Psoas muscle (tissue), 8 donors: ENCODE data around the gene RIN1. TPM values are rescaled to one million over a fixed set of nuclear protein-coding genes. Genes with fewer than 3 reads are reported as not detected.

Source experiments
- ATAC-seq, 4 donors: fragments of 200-7000 bp; cut with Tn5 transposase; one replicate each; pipeline ENCODE4 v1.9.1; 2020; ENCODE audit warnings: moderate library complexity in 3 of 4, mild to moderate bottlenecking in 2 of 4
- DNase-seq, 2 donors: peaks; one replicate each; pipeline ENCODE4 v3.0.0-alpha.2; 2020
- H3K27ac ChIP-seq: fragments of 200-600 bp; one replicate; pipeline ENCODE4 v1.8.0; 2022
- H3K27me3 ChIP-seq, 3 donors: fragments of 200-600 bp in 1 of 3; one replicate each; pipeline versions ENCODE4 v1.6.1 to v1.8.0; 2013 to 2022; ENCODE audit warnings: low read length in 2 of 3, mild to moderate bottlenecking in 2 of 3, moderate library complexity in 1 of 3; ENCODE audit not compliant: insufficient read depth in 3 of 3
- H3K36me3 ChIP-seq, 2 donors: fragments of 200-600 bp in 1 of 2; one replicate each; pipeline versions ENCODE4 v1.6.1 to v1.8.0; 2013 to 2022; ENCODE audit warnings: low read depth in 1 of 2, mild to moderate bottlenecking in 1 of 2, moderate library complexity in 1 of 2; ENCODE audit not compliant: insufficient read depth in 1 of 2
- H3K4me1 ChIP-seq: fragments of 200-600 bp; one replicate; pipeline ENCODE4 v1.8.0; 2022
- H3K4me3 ChIP-seq: fragments of 200-600 bp; one replicate; pipeline ENCODE4 v1.8.0; 2022; ENCODE audit warnings: mild to moderate bottlenecking
- H3K9me3 ChIP-seq: fragments of 200-600 bp; one replicate; pipeline ENCODE4 v1.8.0; 2022
- WGBS, 3 donors: extraction: QIAGEN DNeasy Blood & Tissue Kit; methylation state at CpG; one replicate each; pipeline versions ENCODE4 v1.1.6 to v1.1.7; 2013; 5-methylcytosine and 5-hydroxymethylcytosine counted together
- intact Hi-C, 2 donors: fragments of 100-400 bp; cut with DNase I; formaldehyde crosslinking; loops; one replicate each; pipeline versions ENCODE4 v1.11.0 to v1.14.2; 2022
- polyA plus RNA-seq, 3 donors: library from polyadenylated mRNA; stranded (reverse); fragments of 200-250 nt; gene quantifications; one replicate each; pipeline ENCODE4 v1.2.3, GENCODE V29; 2013
- total RNA-seq, 4 donors: library from RNA; stranded (reverse); fragmentation: NEBNext Ultra II Directional in 2 of 4; extraction: Animal tissue kit (Norgen Biotek cat#: 25700) in 2 of 4; gene quantifications; one replicate each; pipeline versions ENCODE4 v1.2.1 to v1.2.4, GENCODE V29; 2021 to 2023
- TF ChIP-seq, protein P1 (sequence below): fragments of 200-600 bp; IDR thresholded peaks from one replicate; pipeline ENCODE4 v1.8.0; 2022; ENCODE audit warnings: antibody characterized with exemption
- donor health status: healthy with polysubstance abuse.
- donor health status: DM: no; HTN: no; CAD: no; lungs with moderate emphysema.
- donor health status: Bipolar disorder and iron deficiency.
- donor health status: healthy.
- donor health status: DM: yes; HTN: yes; CAD: no.
- donor health status: DM: no; HTN: no; CAD: no.
- donor health status: DM: no; HTN: no; CAD: no.
- donor health status: DM: yes; HTN: yes; CAD: no.

RIN1 gene
- total and polyA plus RNA-seq, 7 donors, result 1.2 to 38.0 (median 5.7) TPM

- no peak overlapping the region for H3K4me3 ChIP-seq
- peak in 2 of 4 donors; percentile 9 to 31 for ATAC-seq
Observed at GRCh38 chr11:66327171-66328030, 8.8 kb downstream of the RIN1 start.

GRCh38 chr11:66326261-66327111 is 9.7 kb downstream of the RIN1 start:
- intact Hi-C loops, result no loop called here
- peak; percentile 74 to 81 for DNase-seq
- Histone ChIP-seq H3K36me3 (no peaks in the 10 kb centered on the region), H3K4me3 (no peak overlapping the region), H3K9me3 (no peaks in the 10 kb centered on the region), H3K27me3 (no peaks in the 10 kb centered on the region), H3K4me1 (peaks cover 8% of the 10 kb centered on the region), H3K27ac (no peak overlapping the region)
- TF ChIP-seq, protein P1, sequence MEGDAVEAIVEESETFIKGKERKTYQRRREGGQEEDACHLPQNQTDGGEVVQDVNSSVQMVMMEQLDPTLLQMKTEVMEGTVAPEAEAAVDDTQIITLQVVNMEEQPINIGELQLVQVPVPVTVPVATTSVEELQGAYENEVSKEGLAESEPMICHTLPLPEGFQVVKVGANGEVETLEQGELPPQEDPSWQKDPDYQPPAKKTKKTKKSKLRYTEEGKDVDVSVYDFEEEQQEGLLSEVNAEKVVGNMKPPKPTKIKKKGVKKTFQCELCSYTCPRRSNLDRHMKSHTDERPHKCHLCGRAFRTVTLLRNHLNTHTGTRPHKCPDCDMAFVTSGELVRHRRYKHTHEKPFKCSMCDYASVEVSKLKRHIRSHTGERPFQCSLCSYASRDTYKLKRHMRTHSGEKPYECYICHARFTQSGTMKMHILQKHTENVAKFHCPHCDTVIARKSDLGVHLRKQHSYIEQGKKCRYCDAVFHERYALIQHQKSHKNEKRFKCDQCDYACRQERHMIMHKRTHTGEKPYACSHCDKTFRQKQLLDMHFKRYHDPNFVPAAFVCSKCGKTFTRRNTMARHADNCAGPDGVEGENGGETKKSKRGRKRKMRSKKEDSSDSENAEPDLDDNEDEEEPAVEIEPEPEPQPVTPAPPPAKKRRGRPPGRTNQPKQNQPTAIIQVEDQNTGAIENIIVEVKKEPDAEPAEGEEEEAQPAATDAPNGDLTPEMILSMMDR, result no peak
- 31 to 43% (median 33%) methylated on average over 20 to 21 of the region's 21 CpGs for WGBS, 3 donors
- ATAC-seq, result peak; percentile 12 to 54 (median 44)

More at GRCh38 chr11:66327171-66328030, 8.8 kb downstream of the RIN1 start:
- H3K27ac ChIP-seq, result no peak overlapping the region
- no peaks in the 10 kb centered on the region for H3K9me3 ChIP-seq
- H3K4me1 ChIP-seq, result peaks cover 8% of the 10 kb centered on the region
- no peaks in the 10 kb centered on the region for H3K27me3 ChIP-seq
- H3K36me3 ChIP-seq, result peaks cover 0 to 5% of the 10 kb centered on the region in 2 donors
- DNase-seq, result peak; percentile 41 to 71
- intact Hi-C loops, result loop anchor here in 1 of 2 donors (1.0 kb wide), 1 partner anchor 15 kb away; no protein-coding TSS in a partner anchor
- WGBS, 3 donors, result 73 to 81% (median 79%) methylated on average over 10 of the region's 10 CpGs
- TF ChIP-seq, protein P1, result no peak

DNA sequence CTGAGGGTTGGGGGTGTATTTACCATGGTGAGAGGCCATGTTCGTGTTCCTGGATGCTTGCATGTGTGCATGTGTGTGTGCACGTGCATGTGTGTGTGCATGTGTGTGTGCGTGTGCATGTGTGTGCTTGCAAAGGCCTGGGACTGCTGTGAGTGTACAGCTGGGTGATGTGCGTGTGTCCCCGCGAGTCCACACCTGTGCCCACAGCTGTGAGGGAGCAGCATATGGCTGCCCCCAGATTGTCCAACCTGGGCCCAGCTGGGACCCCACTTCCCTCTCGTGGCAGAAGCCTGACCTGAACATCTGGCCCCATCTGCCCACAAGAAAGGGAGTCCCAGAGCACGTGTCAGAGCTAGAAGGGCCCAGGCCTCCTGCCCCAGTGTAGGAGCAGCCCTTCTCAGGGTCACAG is 11.0 kb downstream of the RIN1 start:
- DNase-seq (no peak), ATAC-seq (no peak)
- no peak overlapping the region for H3K4me3 ChIP-seq
- 76 to 82% (median 81%) methylated on average over 7 to 8 of the region's 8 CpGs for WGBS, 3 donors
- no peaks in the 10 kb centered on the region for H3K27me3 ChIP-seq
- H3K4me1 ChIP-seq, result peaks cover 8% of the 10 kb centered on the region
- no peak overlapping the region for H3K27ac ChIP-seq
- no peaks in the 10 kb centered on the region for H3K9me3 ChIP-seq
- TF ChIP-seq, protein P1, result no peak
- intact Hi-C loops, result no loop called here
- no peaks in the 10 kb centered on the region for H3K36me3 ChIP-seq

- Histone ChIP-seq H3K4me3 (no peak overlapping the region), H3K9me3 (no peaks in the 10 kb centered on the region), H3K4me1 (peaks cover 8% of the 10 kb centered on the region), H3K27me3 (no peaks in the 10 kb centered on the region), H3K27ac (no peak overlapping the region), H3K36me3 (no peaks in the 10 kb centered on the region)
- DNase-seq (no peak), ATAC-seq (no peak)
- 75 to 81% (median 76%) methylated on average over 10 of the region's 10 CpGs for WGBS, 3 donors
- TF ChIP-seq, protein P1, result no peak
- intact Hi-C loops, result no loop called here
Observed at GRCh38 chr11:66324664-66325063, 11.6 kb downstream of the RIN1 start.
